HepG2 (cell line): Measurements from ENCODE around the gene CLPX. TPM values are rescaled to one million over a fixed set of nuclear protein-coding genes. Genes with fewer than 3 reads are reported as not detected.

Experiments
- ATAC-seq: fragments of 200-7000 bp; cut with Tn5 transposase; 3 replicates; pipeline ENCODE4 v1.9.1; 2020; ENCODE audit warnings: mild to moderate bottlenecking, moderate library complexity
- BruUV-seq: library from RNA; stranded (reverse); fragments of 400-500 nt; replicated peaks from 2 replicates; lab custom pipeline; 2021; lab: Mats Ljungman, UMichigan
- CTCF ChIA-PET: fragments of 300-600 bp; formaldehyde crosslinking; extraction: SDS; loops from one replicate; lab custom pipeline; 2021; ENCODE audit warnings: low total read pairs, inconsistent platforms, low intra/inter-chr PET ratio; lab: Yijun Ruan, JAX
- POLR2A ChIA-PET: fragments of 350-600 bp; sonication (Branson Sonifier 250); formaldehyde crosslinking; loops from one replicate; lab custom pipeline; 2020; ENCODE audit warnings: antibody characterized with exemption, inconsistent platforms; lab: Yijun Ruan, JAX
- DNase-seq: peaks from one replicate; pipeline ENCODE4 v3.0.0-alpha.2; 2015; ENCODE audit warnings: low spot score
- FAIRE-seq: peaks from 3 replicates; lab custom pipeline; 2011; peaks lifted over from hg19 to GRCh38; lab: Jason Lieb, UNC
- H2AFZ ChIP-seq: one replicate; pipeline ENCODE4 v1.6.1; 2011; ENCODE audit warnings: low read length, inconsistent platforms
- H3K27ac ChIP-seq: fragments of 300-600 bp; 3 replicates; pipeline ENCODE4 v1.8.0; 2011; ENCODE audit warnings: mixed run types, mild to moderate bottlenecking, mixed read lengths, low read length, inconsistent platforms; ENCODE audit not compliant: insufficient read depth; ENCODE audit errors: extremely low read length
- H3K27me3 ChIP-seq, 2 experiments: fragments of 200-600 bp in 1 of 2; 2 replicates in 1 of 2; 3 replicates in 1 of 2; pipeline versions ENCODE4 v1.6.0 to v1.8.0; 2011; ENCODE audit warnings: low read length in 2 of 2, mild to moderate bottlenecking in 2 of 2, moderate library complexity in 2 of 2, inconsistent platforms in 1 of 2; ENCODE audit not compliant: insufficient read depth in 2 of 2, control insufficient read depth in 1 of 2
- H3K36me3 ChIP-seq, 2 experiments: fragments of 200-600 bp in 1 of 2; replicated peaks in 1 of 2; 2 replicates in 1 of 2; 3 replicates in 1 of 2; pipeline versions ENCODE4 v1.5.1 to v1.8.0; 2011; ENCODE audit warnings: low read length in 2 of 2, inconsistent platforms in 1 of 2; ENCODE audit not compliant: insufficient read depth in 2 of 2, control insufficient read depth in 1 of 2
- H3K4me1 ChIP-seq: 2 replicates; pipeline ENCODE4 v1.5.1; 2012; ENCODE audit warnings: low read length, inconsistent platforms; ENCODE audit not compliant: insufficient read depth
- H3K4me2 ChIP-seq: 2 replicates; pipeline ENCODE4 v1.6.0; 2011; ENCODE audit warnings: low read depth, low read length, inconsistent platforms
- H3K4me3 ChIP-seq, 3 experiments: fragments of 200-600 bp in 1 of 3; sonication (generic), shearing (Covaris generic) in 1 of 3; replicated peaks in 1 of 3; 2 replicates each; pipeline ENCODE4 v1.5.1; 2011 to 2016; ENCODE audit warnings: low read length in 3 of 3, inconsistent platforms in 2 of 3, low read depth in 2 of 3, mild to moderate bottlenecking in 2 of 3, control low read depth in 1 of 3, mixed read lengths in 1 of 3; ENCODE audit not compliant: insufficient read depth in 1 of 3
- H3K79me2 ChIP-seq: one replicate; pipeline ENCODE4 v1.6.1; 2011; ENCODE audit warnings: low read length, inconsistent platforms; ENCODE audit not compliant: insufficient read depth
- H3K9ac ChIP-seq: 2 replicates; pipeline ENCODE4 v1.6.0; 2011; ENCODE audit warnings: mild to moderate bottlenecking, low read depth, low read length, inconsistent platforms; ENCODE audit not compliant: insufficient read depth
- H3K9me3 ChIP-seq: 2 replicates; pipeline ENCODE4 v1.5.1; 2012; ENCODE audit warnings: mild to moderate bottlenecking, low read length
- H4K20me1 ChIP-seq: 2 replicates; pipeline ENCODE4 v1.6.0; 2011; ENCODE audit warnings: inconsistent platforms, mild to moderate bottlenecking, low read length, moderate library complexity; ENCODE audit not compliant: insufficient read depth
- ARHGAP35 ChIP-seq: sonication (generic); formaldehyde crosslinking; IDR thresholded peaks from 2 replicates; pipeline ENCODE4 v1.9.0; 2022; ENCODE audit warnings: mild to moderate bottlenecking, inconsistent platforms, moderate library complexity, missing genetic modification reagents, borderline replicate concordance
- GMEB1 ChIP-seq: sonication (generic); formaldehyde crosslinking; IDR thresholded peaks from 2 replicates; pipeline ENCODE4 v1.5.1; 2020; ENCODE audit warnings: missing genetic modification reagents, mild to moderate bottlenecking, borderline replicate concordance
- ZNF460 ChIP-seq: sonication (generic); formaldehyde crosslinking; IDR thresholded peaks from 2 replicates; pipeline ENCODE4 v1.5.1; 2020; ENCODE audit warnings: missing genetic modification reagents, mild to moderate bottlenecking, borderline replicate concordance
- ZNF558 ChIP-seq: sonication (generic); formaldehyde crosslinking; IDR thresholded peaks from 2 replicates; pipeline ENCODE4 v1.9.0; 2022; ENCODE audit warnings: mild to moderate bottlenecking, missing genetic modification reagents, borderline replicate concordance
- WGBS: methylation state at CpG from one replicate; pipeline ENCODE4 v1.1.6; 2017; ENCODE audit warnings: low lambda C conversion rate; 5-methylcytosine and 5-hydroxymethylcytosine counted together
- in situ Hi-C: cut with HindIII; loops from 2 replicates; pipeline ENCODE4 v1.10.0; 2017; ENCODE audit warnings: low pct_unique_long_range_greater_than_20kb; ENCODE audit not compliant: extremely low pct_ligation_motif_present
- intact Hi-C: fragments of 100-400 bp; cut with micrococcal nuclease; formaldehyde crosslinking; loops from one replicate; pipeline ENCODE4 v1.10.0; 2022; ENCODE audit not compliant: unreplicated experiment
- polyA plus RNA-seq, 8 experiments: library from polyadenylated mRNA; depleted of rRNA in 3 of 8; stranded (reverse) in 7 of 8; unstranded in 1 of 8; fragments of >200 nt; fragmentation: Illumina TruSeq in 4 of 8; extraction: Trizol in 4 of 8; gene quantifications; 2 replicates each; pipeline versions ENCODE4 v1.2.1 to v1.2.3, GENCODE V29; 2011 to 2016; ENCODE audit warnings: low read depth in 4 of 8, missing spikeins in 1 of 8, mixed read lengths in 1 of 8; ENCODE audit not compliant: insufficient read depth in 1 of 8
- total RNA-seq, 5 experiments: library from RNA; depleted of rRNA; stranded (reverse); fragments of >200 nt; fragmentation: Illumina TruSeq; extraction: Trizol; gene quantifications; 2 replicates each; pipeline ENCODE4 v1.2.3, GENCODE V29; 2016; ENCODE audit warnings: low read depth in 1 of 5

CLPX gene
- total and polyA plus RNA-seq, 2 of the 13 experiments (the other 11 are each of a cell fraction or from before 2014, with no cell fraction given), result 33.9 to 61.3 TPM

- no TSS peak for BruUV-seq
- CTCF ChIA-PET, result no interaction called here
- 30% methylated on average over 6 of the region's 6 CpGs for WGBS
These were observed 38.9 kb upstream of the CLPX start for GRCh38 chr15:65223996-65224395.

GRCh38 chr15:65222891-65223290 is 37.7 kb upstream of the CLPX start:
- 73% methylated on average over 2 of the region's 4 CpGs for WGBS
- Histone ChIP-seq H3K79me2 (no peaks in the 10 kb centered on the region), H3K9ac (no peak overlapping the region), H3K27ac (no peak overlapping the region), H3K4me1 (peaks cover 19% of the 10 kb centered on the region), H2AFZ (no peak overlapping the region), H3K9me3 (no peaks in the 10 kb centered on the region), H3K27me3 (peaks cover 0 to 1% of the 10 kb centered on the region in 2 experiments; a peak in 2 of 5 replicates), H3K4me2 (no peak overlapping the region), H3K36me3 (no peaks in the 10 kb centered on the region), H4K20me1 (no peaks in the 10 kb centered on the region), H3K4me3 (no peak overlapping the region)
- no peak for ATAC-seq
- DNase-seq, result no peak
- BruUV-seq, result no TSS peak
- POLR2A ChIA-PET, result no interaction called here
- in situ Hi-C loops, result no loop called here
- intact Hi-C loops, result no loop called here
- CTCF ChIA-PET, result no interaction called here
- FAIRE-seq, result no peak
- TF ChIP-seq ZNF558 (no peak), GMEB1 (CRISPR knock-in tag) (no peak)

More at GRCh38 chr15:65223996-65224395, 38.9 kb upstream of the CLPX start:
- no peaks in the 10 kb centered on the region for H3K9me3 ChIP-seq
- no peaks in the 10 kb centered on the region for H3K36me3 ChIP-seq
- no peak for TF ChIP-seq ARHGAP35 (CRISPR knock-in tag)
- peak; percentile 61; the same call in 1 of the 2 replicates for TF ChIP-seq ZNF460 (CRISPR knock-in tag)
- H4K20me1 ChIP-seq, result no peaks in the 10 kb centered on the region
- no peak overlapping the region for H3K9ac ChIP-seq
- H3K4me2 ChIP-seq, result no peak overlapping the region
- H3K79me2 ChIP-seq, result no peaks in the 10 kb centered on the region
- no peaks in the 10 kb centered on the region; a peak in 1 of 5 replicates for H3K27me3 ChIP-seq
- in situ Hi-C loops, result no loop called here
- H3K4me3 ChIP-seq, result no peak overlapping the region
- DNase-seq, result no peak
- H2AFZ ChIP-seq, result no peak overlapping the region
- intact Hi-C loops, result no loop called here
- ATAC-seq, result no peak
- POLR2A ChIA-PET, result no interaction called here
- H3K27ac ChIP-seq, result no peak overlapping the region
- peaks cover 27% of the 10 kb centered on the region for H3K4me1 ChIP-seq
- no peak for FAIRE-seq
